Mesendoderm (in vitro differentiated cells): ENCODE data around the gene FHAD1.
A peak's percentile ranks its signal among the peaks of the same experiment; 100 is the strongest.

ENCODE experiments used
- DNase-seq: peaks from one replicate; pipeline ENCODE4 v3.0.0; 2013
- H2AK5ac ChIP-seq: 2 replicates; pipeline ENCODE4 v1.6.1; 2013; ENCODE audit warnings: low read length, inconsistent platforms
- H2BK120ac ChIP-seq: 2 replicates; pipeline ENCODE4 v1.6.1; 2013; ENCODE audit warnings: low read depth, mild to moderate bottlenecking, low read length, moderate library complexity, mixed read lengths
- H2BK15ac ChIP-seq: replicated peaks from 2 replicates; pipeline ENCODE4 v1.6.1; 2013; ENCODE audit warnings: low read depth, mild to moderate bottlenecking, moderate library complexity
- H2BK5ac ChIP-seq: 2 replicates; pipeline ENCODE4 v1.6.1; 2013; ENCODE audit warnings: low read length, inconsistent platforms
- H3K18ac ChIP-seq: 2 replicates; pipeline ENCODE4 v1.6.1; 2013; ENCODE audit warnings: mild to moderate bottlenecking, low read length, mixed read lengths
- H3K23ac ChIP-seq: one replicate; pipeline ENCODE4 v1.6.1; 2013; ENCODE audit warnings: low read length
- H3K27ac ChIP-seq: 2 replicates; pipeline ENCODE4 v1.5.1; 2013; ENCODE audit warnings: low read depth, mild to moderate bottlenecking, inconsistent platforms, low read length, moderate library complexity
- H3K27me3 ChIP-seq: 2 replicates; pipeline ENCODE4 v1.6.1; 2013; ENCODE audit warnings: low read length, control low read depth, mild to moderate bottlenecking, inconsistent platforms; ENCODE audit not compliant: insufficient read depth, poor library complexity
- H3K36me3 ChIP-seq: 2 replicates; pipeline ENCODE4 v1.6.1; 2013; ENCODE audit warnings: low read length, inconsistent platforms; ENCODE audit not compliant: control insufficient read depth, insufficient read depth
- H3K4ac ChIP-seq: one replicate; pipeline ENCODE4 v1.6.1; 2013; ENCODE audit warnings: low read depth, mild to moderate bottlenecking, low read length, moderate library complexity
- H3K4me1 ChIP-seq: 2 replicates; pipeline ENCODE4 v1.6.1; 2013; ENCODE audit warnings: low read depth, low read length, inconsistent platforms; ENCODE audit not compliant: control insufficient read depth
- H3K4me2 ChIP-seq: 2 replicates; pipeline ENCODE4 v1.6.1; 2013; ENCODE audit warnings: low read length
- H3K4me3 ChIP-seq: 2 replicates; pipeline ENCODE4 v1.5.1; 2013; ENCODE audit warnings: mild to moderate bottlenecking, low read length
- H3K56ac ChIP-seq: one replicate; pipeline ENCODE4 v1.6.1; 2013; ENCODE audit warnings: low read length
- H3K79me1 ChIP-seq: 2 replicates; pipeline ENCODE4 v1.6.1; 2013; ENCODE audit warnings: low read length, inconsistent platforms
- H3K79me2 ChIP-seq: 2 replicates; pipeline ENCODE4 v1.6.1; 2013; ENCODE audit warnings: mild to moderate bottlenecking, low read length; ENCODE audit not compliant: control insufficient read depth, insufficient read depth
- H3K9ac ChIP-seq: 2 replicates; pipeline ENCODE4 v1.6.1; 2013; ENCODE audit warnings: low read length, inconsistent platforms
- H4K5ac ChIP-seq: one replicate; pipeline ENCODE4 v1.6.1; 2013; ENCODE audit warnings: low read length
- H4K8ac ChIP-seq: one replicate; pipeline ENCODE4 v1.6.1; 2013; ENCODE audit warnings: low read depth, mild to moderate bottlenecking, control low read depth, low read length, moderate library complexity
- WGBS: extraction: QIAGEN DNeasy Blood & Tissue Kit; methylation state at CpG from one replicate; pipeline ENCODE4 v1.1.7; 2013; ENCODE audit warnings: low lambda C conversion rate, missing lambda C conversion rate; ENCODE audit not compliant: insufficient coverage; ENCODE audit errors: extremely low coverage; 5-methylcytosine and 5-hydroxymethylcytosine counted together

FHAD1 gene

DNA sequence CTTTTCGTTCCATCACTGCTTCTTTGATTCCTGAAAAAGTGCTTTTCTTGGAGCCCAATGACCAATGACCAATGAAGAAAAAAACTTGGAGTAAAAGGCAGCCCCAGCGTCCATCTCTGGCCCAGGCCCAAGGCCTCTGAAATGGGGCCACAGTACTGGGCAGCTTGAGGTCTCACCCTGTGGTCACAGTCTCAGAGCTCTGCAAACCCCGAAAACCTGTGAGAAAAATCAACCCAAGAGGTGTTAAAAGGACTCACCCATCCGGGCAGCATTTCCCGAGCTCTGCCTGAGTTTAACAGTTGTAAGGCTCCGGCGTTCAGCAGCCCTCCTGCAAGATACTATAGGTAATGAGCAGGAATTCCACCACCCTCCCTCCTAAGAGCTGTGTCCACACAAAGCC, 160.6 kb downstream of the FHAD1 start:
- no peak overlapping the region for H3K4me3 ChIP-seq
- no peak overlapping the region for H2BK15ac ChIP-seq
- no peak overlapping the region for H3K4me2 ChIP-seq
- peaks cover 2% of the 10 kb centered on the region for H3K27me3 ChIP-seq
- WGBS: no CpG with 5 or more reads among the region's 7 CpGs
- no peak overlapping the region for H2AK5ac ChIP-seq
- H3K9ac ChIP-seq: no peak overlapping the region
- no peak overlapping the region for H3K23ac ChIP-seq
- H4K5ac ChIP-seq: no peak overlapping the region
- H3K4me1 ChIP-seq: peaks cover 10% of the 10 kb centered on the region
- H3K36me3 ChIP-seq: no peaks in the 10 kb centered on the region
- H3K27ac ChIP-seq: no peak overlapping the region
- no peak overlapping the region for H2BK120ac ChIP-seq
- no peak overlapping the region for H3K18ac ChIP-seq
- no peak overlapping the region for H3K56ac ChIP-seq
- no peak overlapping the region for H2BK5ac ChIP-seq
- no peaks in the 10 kb centered on the region for H3K79me2 ChIP-seq
- DNase-seq: no peak
- no peak overlapping the region for H4K8ac ChIP-seq
- no peak overlapping the region for H3K4ac ChIP-seq
- peaks cover 2% of the 10 kb centered on the region for H3K79me1 ChIP-seq

- Histone ChIP-seq H2BK5ac (no peak overlapping the region), H3K4me2 (peak overlapping the region; percentile 66), H4K5ac (no peak overlapping the region), H3K27ac (no peak overlapping the region), H3K4me1 (peaks cover 14% of the 10 kb centered on the region), H3K23ac (no peak overlapping the region), H3K79me1 (peaks cover 5% of the 10 kb centered on the region), H3K4ac (no peak overlapping the region), H2BK120ac (no peak overlapping the region), H3K18ac (no peak overlapping the region), H3K36me3 (no peaks in the 10 kb centered on the region), H3K56ac (peak overlapping the region; percentile 91), H2AK5ac (no peak overlapping the region), H3K4me3 (peak overlapping the region; percentile 19), H3K79me2 (no peaks in the 10 kb centered on the region), H3K27me3 (peaks cover 2% of the 10 kb centered on the region), H4K8ac (no peak overlapping the region), H2BK15ac (no peak overlapping the region), H3K9ac (peak overlapping the region; percentile 63)
- WGBS: no CpG with 5 or more reads among the region's 14 CpGs
- peak; percentile 53 for DNase-seq
These were observed 161.9 kb downstream of the FHAD1 start for GRCh38 chr1:15408890-15409387.

GRCh38 chr1:15409388-15410222, 162.6 kb downstream of the FHAD1 start, which contains the start of gene EFHD2:
EFHD2 (plus strand) TSS chr1:15409888; CDS start chr1:15409972, 84 bp downstream.
- H2BK5ac ChIP-seq: no peak within 1 kb of the TSS
- H3K79me1 ChIP-seq: peaks cover 5% of the 10 kb centered on the region
- H2BK15ac ChIP-seq: no peak within 1 kb of the TSS
- H3K36me3 ChIP-seq: no peaks in the 10 kb centered on the region
- no peak within 1 kb of the TSS for H3K23ac ChIP-seq
- H3K4me2 ChIP-seq: peak within 1 kb of the TSS; percentile 66
- H2BK120ac ChIP-seq: no peak within 1 kb of the TSS
- WGBS: no CpG with 5 or more reads among the region's 99 CpGs
- no peak within 1 kb of the TSS for H4K5ac ChIP-seq
- peak within 1 kb of the TSS; percentile 60 for H3K4me3 ChIP-seq
- no peak within 1 kb of the TSS for H2AK5ac ChIP-seq
- H3K27ac ChIP-seq: no peak within 1 kb of the TSS
- peak within 1 kb of the TSS; percentile 77 for H3K9ac ChIP-seq
- H3K4ac ChIP-seq: no peak within 1 kb of the TSS
- peaks cover 14% of the 10 kb centered on the region for H3K4me1 ChIP-seq
- H3K79me2 ChIP-seq: no peaks in the 10 kb centered on the region
- peak within 1 kb of the TSS; percentile 91 for H3K56ac ChIP-seq
- DNase-seq: peak; percentile 89
- peak within 1 kb of the TSS; percentile 86 for H3K18ac ChIP-seq
- peaks cover 2% of the 10 kb centered on the region for H3K27me3 ChIP-seq
- no peak within 1 kb of the TSS for H4K8ac ChIP-seq

GRCh38 chr1:15410223-15410883, 163.3 kb downstream of the FHAD1 start:
- H2BK5ac ChIP-seq: no peak overlapping the region
- peaks cover 5% of the 10 kb centered on the region for H3K79me1 ChIP-seq
- H3K9ac ChIP-seq: peak overlapping the region; percentile 77
- peak overlapping the region; percentile 51 for H3K18ac ChIP-seq
- H3K36me3 ChIP-seq: no peaks in the 10 kb centered on the region
- no CpG with 5 or more reads among the region's 53 CpGs for WGBS
- no peak overlapping the region for H3K23ac ChIP-seq
- no peak overlapping the region for H2BK120ac ChIP-seq
- H2AK5ac ChIP-seq: no peak overlapping the region
- H2BK15ac ChIP-seq: no peak overlapping the region
- peaks cover 14% of the 10 kb centered on the region for H3K4me1 ChIP-seq
- peak overlapping the region; percentile 60 for H3K4me3 ChIP-seq
- H4K5ac ChIP-seq: no peak overlapping the region
- peak overlapping the region; percentile 59 for H3K4me2 ChIP-seq
- H3K79me2 ChIP-seq: no peaks in the 10 kb centered on the region
- peaks cover 2% of the 10 kb centered on the region for H3K27me3 ChIP-seq
- no peak overlapping the region for H3K4ac ChIP-seq
- H3K56ac ChIP-seq: peak overlapping the region; percentile 91
- DNase-seq: no peak
- no peak overlapping the region for H3K27ac ChIP-seq
- H4K8ac ChIP-seq: no peak overlapping the region

DNA sequence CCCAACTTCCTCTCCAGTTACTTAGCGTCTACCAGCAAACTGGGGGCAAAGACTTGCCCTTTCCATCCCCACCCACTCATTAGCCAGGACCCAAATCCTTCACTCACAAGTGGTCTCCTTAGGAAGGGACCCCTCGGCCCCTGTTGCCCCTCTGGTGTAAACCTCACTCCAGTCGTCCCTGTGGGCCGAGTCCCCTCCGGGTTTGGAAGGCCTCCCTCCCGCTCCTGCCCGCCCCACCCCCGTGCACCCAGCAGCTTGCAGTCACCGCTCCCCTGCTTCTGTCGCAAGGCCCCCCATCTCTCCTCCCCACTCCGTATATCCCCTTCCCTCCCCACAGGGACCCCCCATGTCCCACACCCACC, 163.8 kb downstream of the FHAD1 start:
- Histone ChIP-seq H3K9ac (peak overlapping the region; percentile 77), H4K5ac (no peak overlapping the region), H2BK15ac (no peak overlapping the region), H3K27me3 (peaks cover 2% of the 10 kb centered on the region), H3K79me2 (no peaks in the 10 kb centered on the region), H2AK5ac (peak overlapping the region; percentile 27), H3K23ac (no peak overlapping the region), H3K18ac (peak overlapping the region; percentile 51), H3K4me1 (peaks cover 14% of the 10 kb centered on the region), H3K36me3 (no peaks in the 10 kb centered on the region), H3K56ac (peak overlapping the region; percentile 91), H2BK5ac (no peak overlapping the region), H3K4me2 (peak overlapping the region; percentile 59), H3K79me1 (peaks cover 5% of the 10 kb centered on the region), H3K4ac (no peak overlapping the region), H3K27ac (no peak overlapping the region), H4K8ac (no peak overlapping the region), H2BK120ac (no peak overlapping the region), H3K4me3 (peak overlapping the region; percentile 2)
- DNase-seq: no peak
- WGBS: no CpG with 5 or more reads among the region's 11 CpGs
